NCI-H2107 (cell line): ENCODE measurements around the gene ARHGAP26.
"Not testable (repeated sequence)": the region's sequence is repeated elsewhere in the genome, so short reads cannot be mapped to it uniquely, and the experiment has no call there.

Experiments
- DNase-seq: peaks from one replicate; lab custom pipeline; 2025; lab: John Stamatoyannopoulos, UW

Gene ARHGAP26

DNA sequence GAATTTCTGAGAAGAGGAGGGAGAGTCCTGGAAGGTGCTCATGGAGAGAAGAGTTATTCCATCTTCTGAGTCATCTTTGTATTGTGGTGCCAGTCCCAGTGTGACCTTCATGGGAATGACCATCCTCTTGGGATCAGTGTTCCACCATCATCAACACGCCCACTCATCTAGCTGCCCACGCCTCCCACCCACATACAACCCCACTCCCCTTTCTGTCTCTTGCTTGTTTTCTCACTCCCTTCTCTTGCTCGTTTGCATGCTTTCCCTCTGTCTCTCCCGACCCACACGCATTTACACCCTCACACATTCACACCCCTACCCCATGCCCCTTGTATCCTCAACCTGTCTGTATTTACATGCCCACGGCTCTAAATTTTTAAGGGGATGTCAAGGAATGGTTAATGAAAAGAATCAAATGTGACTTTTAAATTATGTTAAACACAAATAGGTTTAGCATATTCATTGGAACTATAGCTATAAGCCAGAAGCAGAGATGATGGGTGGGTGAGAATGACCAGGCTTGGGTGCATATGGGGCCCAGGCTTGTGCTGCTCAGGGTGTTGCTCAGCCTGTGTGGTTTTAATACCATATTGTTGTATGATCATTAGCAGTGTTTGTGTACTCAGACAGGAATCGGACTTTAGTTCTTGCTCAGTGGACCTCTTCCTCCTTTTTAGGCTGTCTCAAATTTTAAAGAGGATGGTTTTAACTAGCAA lies 160.4 kb downstream of the ARHGAP26 start:
- no peak for DNase-seq

DNA sequence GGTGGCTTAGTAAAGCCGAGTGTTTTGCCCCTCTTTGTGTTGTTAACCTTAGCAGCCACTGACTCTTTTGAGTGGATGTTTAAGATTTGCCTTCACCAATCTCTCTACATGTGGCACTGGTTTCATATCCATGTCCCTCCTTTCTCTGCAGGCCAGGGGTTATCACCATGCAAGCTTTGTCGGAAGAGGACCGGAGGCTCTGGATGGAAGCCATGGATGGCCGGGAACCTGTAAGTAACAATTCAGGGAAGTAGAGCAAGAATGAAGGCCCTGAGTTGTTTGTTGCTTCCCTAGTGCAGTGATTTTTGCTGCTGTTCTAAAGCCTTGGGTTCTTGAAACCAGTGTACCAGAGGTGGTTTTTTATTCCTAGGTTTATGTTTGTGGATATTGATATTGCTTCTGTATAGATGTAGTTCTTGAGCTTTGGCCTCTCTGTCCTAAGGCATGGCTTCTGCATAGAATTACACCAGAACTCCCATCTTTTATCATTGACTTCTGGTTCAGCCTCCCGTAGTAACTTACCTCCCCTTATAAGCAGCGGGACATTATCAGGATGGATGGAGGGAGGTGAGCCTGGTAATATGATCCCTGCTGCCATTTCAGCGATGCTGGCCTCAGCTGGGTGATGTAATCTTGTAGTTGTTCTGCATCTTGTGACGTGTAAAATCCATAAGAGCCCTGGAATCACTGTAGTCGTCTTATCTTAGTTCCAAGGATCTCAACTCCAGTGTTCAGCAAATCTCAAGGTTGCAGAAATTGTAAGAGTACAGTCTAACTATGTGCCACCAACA lies 161.9 kb downstream of the ARHGAP26 start:
- no peak for DNase-seq

DNA sequence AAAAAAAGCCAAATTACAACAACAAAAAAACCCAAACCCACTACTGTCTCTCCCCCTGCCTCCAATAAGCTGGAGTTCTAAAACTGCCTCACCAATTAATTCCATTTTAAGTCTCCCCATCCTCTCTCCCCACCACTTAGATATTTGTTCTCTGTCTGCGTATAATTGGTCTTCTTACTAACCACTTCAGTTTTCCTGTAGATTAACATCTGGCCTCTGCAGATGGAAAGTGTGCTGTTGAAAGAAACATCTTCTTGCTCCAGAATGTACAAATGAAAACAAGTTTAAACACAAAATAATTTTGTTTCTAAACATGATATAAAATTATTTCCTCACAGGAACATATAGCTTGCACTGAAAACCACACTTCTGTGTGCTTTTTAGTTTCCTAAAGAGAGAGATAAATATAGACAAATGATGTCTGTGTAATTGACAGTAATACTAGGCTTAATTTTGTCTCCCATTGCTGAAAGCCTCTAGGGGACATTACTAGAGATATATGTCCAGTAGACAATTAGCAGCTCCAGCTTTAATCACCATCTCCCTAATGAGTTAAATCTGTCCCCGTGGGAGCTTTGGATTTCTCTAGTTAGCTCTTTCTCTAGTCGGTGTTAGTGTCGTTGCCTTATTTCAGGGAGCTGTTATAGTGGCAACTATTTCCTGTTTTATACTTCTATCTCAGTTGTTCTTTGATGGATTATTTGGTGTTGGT lies 164.0 kb downstream of the ARHGAP26 start:
- no peak for DNase-seq

DNA sequence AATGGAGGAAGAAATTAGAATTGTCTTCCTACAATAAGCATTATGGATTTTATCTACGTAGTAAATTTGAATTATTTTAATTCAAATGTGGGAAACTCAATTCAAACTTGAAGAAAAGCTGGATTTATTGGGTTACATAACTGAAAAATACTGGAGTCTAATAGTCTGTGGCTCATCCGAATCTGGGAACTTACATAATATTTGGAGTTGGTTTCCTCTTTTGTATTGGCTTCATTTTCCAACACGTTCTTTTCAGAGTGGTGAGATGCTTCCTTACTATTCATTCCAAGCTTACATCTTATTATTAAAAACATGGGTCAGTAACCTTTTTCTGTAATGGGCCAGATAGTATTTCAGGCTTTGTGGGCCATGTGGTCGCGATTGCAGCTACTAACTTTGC lies 164.8 kb downstream of the ARHGAP26 start:
- DNase-seq, result no peak

DNA sequence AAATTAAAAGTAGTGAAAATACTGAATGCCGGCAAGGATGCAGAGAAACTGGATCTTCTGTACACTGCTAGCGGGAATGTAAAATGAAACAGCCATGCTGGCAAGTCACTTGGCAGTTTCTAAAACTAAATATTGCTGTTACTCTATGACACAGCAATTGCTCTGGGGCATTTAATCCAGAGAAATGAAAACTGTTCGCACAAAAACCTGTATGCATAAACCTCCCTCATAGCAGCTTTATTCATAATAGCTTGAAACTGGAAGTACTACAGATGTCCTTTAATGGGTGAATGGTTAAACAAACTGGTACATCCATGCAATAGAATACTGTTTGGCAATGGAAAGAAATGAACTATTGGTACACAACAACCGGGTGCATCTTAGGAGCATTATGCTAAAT lies 167.2 kb downstream of the ARHGAP26 start:
- no peak for DNase-seq

DNA sequence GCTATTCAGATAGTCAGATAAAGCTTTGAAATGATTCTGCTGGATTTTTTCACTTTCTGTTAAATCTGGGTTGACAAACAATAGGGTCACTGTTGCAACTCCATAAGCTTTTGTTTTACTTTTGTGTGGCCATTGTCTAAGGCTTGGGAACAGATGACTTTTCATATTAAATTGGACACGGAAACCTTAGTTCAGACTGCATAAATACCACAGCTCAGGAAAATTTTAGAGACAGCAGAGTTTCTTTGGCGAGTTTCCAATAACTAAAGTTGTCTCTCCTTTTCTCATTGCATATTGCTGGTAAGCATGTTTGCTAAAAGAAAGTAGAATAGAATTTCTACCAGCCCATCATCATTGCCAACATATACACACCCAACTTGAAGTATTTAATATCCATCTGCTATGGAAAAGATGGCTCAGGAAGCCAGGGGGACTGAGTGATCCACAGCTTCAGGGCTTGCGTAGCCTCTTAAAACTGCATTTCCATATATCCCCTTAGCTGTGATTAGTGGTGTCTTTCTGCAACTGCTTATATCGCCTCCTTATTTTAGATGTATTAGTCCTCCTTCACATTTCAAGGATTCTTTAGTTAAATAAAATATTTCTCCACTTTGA lies 168.2 kb downstream of the ARHGAP26 start:
- DNase-seq, result no peak

DNA sequence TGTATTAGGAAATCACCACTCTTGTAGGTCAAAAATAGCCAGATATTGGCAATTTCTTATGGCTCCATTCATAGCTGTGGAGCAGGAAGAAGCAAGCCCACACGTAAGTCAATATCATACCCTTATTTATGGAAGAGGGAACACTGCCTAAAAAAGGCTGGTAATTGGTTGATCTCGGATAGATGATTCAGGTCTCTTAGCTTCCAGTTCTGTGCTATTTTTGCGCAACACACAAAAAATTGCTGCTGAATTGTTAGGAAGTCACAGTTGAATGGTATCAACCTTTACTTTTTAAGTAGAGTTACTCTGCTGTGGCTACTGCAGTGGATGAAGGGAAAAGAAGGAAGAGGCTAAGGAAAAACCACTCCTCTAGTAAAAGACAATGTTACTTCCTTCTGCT lies 168.8 kb downstream of the ARHGAP26 start:
- DNase-seq, result no peak

DNA sequence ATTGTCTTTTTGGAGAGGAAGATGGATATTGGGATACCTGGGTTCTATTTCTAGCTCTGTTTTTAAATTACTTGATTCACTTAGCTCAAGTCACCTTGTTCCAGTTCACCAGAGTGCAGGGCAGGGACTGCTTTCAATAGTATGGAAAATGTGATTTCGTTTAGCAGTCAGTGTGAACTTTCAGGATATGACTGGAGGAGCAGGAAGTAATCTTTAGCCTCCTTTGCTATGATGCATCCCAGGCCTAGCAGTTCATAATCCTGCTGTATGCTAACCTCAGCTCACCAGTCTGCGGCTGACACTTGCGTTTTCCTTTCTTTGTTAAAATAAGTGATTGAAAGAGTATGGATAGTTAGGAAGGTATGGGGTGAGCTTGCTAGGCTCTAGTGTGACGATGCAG lies 169.7 kb downstream of the ARHGAP26 start:
- DNase-seq, result no peak

DNA sequence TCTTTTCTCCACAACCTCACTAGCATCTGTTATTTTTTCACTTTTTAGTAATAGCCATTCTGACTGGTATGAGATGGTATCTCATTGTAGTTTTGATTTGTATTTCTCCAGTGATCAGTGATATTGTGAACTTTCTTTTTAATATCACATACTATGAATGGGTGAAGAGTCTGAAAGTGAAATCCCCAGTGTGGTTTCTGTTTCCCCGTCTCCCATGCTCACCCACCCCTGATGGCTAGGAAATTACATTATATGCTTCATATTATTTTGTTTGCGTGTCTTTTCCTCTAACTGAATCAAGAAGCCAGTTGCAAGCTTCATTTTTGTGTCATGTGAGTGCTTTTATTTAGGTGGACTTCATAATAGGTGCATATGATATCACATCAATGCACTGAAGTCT lies 171.1 kb downstream of the ARHGAP26 start:
- no peak for DNase-seq

DNA sequence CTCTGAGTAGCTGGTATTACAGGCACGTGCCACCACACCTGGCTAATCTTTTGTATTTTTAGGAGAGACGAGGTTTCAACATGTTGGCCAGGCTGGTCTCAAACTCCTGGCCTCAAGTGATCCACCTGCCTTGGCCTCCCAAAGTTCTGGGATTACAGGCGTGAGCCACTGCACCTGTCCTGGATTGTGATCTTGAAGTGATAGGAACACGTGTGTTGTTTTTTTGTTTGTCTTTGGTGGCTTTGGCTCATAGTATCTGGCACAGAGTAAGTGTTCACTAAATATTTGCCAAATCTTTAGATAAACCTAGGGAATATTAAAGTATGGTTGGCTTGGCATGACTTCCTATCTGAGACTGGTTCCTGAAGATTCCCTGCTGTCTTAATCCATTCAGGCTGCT lies 172.7 kb downstream of the ARHGAP26 start:
- no peak for DNase-seq

DNA sequence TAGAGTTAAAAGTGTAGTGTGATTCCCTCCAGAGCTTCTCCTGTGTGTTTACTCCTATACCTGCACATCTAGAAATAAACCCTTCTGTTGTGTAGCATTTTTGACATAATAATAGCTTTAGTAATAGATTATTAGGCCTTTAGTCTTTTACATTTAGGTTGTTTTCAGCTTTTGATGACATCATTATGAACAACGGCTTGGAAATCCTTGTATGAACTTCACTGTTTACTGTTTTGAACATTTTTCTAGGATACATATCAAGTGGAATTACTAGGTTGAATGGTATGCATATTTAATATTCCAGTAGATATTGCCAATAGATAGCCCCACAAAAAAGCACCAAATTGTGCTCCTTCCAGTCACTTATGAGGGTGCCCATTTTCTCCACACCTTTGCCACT lies 174.0 kb downstream of the ARHGAP26 start:
- no peak for DNase-seq

DNA sequence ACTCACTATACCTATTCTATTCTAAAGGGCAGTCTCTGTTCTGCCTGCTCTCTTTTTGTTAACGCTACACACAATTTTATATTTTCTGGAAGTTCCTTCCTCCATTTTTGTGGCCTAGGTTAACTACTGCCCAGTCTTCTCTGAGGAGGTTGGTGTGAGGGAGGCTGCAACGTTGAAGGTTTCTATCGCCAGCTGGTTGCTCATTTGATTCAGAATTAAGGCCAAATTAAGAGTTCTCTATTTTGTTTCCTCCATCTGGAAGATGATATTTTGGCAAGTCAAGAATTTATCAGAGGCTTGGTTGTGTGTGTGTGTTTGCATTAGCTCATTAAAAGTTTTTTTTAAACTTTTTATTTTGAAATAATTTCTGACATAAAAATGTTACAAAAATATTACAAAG lies 175.1 kb downstream of the ARHGAP26 start:
- DNase-seq, result no peak

DNA sequence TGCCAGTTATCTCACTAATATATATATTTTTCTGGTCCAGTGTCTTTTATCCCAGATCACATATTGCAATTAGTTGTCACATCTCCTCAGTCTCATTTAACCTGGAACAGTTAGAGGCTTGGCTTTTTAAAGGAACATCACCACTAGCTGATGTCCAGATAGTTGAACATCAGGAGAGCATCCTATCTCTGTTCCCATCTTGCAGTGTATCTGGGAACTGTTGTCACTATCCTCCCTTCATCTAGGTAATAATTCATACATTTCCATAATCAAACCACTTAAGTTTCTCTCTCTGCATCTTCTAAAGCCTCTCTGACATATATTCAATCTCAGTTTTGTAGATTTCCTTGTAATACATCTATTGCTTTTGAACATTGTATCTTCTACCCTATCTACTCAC lies 175.7 kb downstream of the ARHGAP26 start:
- no peak for DNase-seq

DNA sequence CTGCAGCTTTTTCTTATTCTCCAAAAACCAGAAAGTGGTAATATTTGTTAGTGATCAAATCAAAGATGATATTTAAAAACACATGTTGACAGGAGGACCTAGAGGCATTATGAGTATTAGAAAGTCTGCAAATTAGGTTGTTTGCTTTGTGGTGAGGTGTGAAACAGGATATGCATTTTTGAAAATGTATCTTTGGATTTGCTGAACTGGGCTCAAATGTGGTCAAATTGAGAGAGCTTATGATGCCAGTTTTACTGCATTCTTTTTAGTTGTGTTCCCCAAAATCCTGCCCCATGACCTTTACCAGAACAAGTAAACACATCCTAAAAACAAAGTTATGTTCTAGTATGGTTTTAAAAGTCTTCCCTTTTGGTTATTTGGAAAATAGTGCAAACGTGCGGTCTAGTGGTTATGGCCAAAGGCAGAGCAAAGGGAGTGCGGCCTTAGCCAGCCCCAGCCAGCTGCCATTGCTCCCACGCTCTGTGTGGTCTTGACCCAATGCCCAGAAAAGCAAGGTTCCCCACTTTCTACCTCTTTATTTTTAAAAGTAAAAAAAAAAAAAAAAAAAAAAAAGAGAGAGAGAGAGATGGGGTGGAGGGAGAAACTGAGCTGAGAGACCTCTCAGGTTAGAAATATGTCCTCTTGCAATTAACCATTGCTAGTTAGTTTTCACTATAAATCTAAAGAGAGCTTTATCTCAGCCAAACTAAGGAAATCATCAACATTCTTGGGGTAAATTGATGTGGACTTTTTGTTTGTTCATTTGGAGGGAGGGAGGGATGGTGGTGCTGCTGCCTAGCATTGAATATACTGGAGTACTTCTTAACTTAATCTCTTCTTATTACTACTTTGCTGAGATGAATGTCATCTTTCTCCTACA lies 176.6 kb downstream of the ARHGAP26 start:
- DNase-seq, result no peak

DNA sequence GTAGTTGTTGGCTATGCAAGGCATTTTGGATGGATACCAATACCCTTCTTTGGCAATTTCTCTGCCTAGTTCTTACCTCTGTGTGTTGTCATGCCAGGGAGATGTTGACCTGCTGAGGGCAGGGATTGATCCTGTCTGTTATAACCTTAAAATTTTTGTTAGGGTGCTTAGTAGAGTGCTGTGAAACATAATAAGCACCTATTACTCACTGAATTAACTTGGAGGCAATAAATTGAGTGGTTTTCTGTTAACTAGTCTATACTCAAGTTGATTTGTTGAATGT lies 177.2 kb downstream of the ARHGAP26 start:
- DNase-seq, result no peak

DNA sequence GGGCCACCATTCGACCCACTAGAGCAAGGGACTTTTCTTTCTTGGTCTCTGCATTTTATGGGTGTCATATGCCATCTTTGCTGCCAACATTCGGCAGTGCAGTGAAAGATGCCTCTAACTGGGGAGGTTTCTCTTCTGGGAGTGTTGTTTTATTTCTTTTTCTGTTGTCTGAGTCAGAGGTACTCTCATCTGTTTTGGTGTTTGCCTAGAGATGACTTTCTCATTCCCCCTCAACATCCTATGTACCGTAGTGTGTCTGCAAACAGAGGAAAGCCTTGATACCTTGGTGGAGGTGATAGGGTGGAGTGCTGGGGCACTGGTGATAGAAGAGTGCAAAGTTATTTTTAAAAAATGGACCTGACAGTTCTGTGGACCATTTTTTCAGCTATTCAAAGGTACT lies 182.1 kb downstream of the ARHGAP26 start:
- DNase-seq, result no peak

DNA sequence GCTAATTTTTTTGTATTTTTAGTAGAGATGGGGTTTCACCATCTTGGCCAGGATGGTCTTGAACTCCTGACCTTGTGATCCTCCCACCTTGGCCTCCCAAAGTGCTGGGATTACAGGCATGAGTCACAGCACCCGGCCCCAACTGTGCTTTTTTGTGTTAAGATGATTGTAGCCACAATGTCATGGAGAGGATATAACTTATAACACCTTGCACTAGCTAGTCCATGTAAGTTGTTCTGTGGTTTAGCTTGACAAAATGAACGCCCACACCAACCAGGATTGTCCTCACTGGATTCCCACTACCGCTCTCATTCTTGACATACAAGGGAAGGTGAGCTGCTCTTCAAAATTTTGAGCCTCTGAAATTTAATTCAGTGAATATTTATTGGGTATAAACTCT lies 182.7 kb downstream of the ARHGAP26 start:
- DNase-seq, result not testable (repeated sequence)

DNA sequence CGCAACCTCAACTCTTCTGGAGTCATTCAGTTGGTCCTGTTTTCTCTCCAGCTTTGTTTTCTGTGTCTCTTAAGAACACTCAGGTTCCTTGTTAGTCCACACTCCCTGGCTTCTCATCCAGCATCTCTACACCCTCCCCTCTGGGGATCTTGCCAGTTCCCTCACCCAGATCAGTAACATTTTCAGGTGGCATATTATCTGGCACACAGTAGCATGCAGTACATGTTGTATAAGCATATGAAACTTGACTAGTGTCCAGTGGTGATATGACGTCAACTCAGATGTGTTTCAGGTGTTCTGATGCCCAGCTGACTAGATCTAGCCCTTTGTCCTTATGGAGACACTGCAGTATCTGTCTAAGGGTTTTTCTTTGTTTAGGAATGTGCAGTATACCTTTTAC lies 184.3 kb downstream of the ARHGAP26 start:
- no peak for DNase-seq

DNA sequence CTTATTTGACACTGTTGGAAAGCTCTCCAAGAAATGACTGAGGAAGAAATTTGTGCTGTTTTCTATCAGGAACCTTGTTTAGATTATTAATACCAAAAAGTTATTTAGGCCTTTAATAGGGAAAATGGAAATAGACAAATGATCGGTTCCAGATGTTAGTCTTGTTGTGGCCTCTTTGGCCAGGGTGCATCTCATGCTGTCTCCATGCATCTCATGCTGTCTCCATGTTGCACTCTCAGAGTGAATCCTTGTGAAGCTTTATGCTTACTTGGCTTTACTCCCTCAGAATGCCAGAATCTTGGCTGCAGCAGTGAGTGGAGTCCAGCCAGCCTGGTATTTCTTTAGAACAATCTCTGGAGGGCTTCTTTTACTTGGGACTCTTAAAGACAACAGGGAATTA lies 185.5 kb downstream of the ARHGAP26 start:
- DNase-seq, result no peak

DNA sequence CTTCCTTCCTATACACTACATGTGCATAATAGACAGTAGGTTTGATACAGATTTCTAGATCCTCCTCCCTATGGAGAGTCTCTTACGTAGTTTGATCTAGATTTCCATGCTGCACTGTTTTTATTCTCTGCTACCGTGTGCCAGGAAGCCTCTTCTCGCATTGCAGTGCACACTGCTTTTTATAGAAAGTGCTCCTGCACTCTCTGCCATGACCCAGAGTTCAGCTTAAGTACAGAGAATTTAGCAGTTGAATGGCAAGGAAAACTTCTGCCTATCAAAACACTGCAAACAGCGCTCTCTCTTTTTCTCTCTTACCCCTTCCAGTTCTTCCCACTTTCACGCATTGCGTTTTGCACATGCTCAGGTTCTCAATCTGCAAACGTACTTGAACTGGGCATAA lies 187.4 kb downstream of the ARHGAP26 start:
- DNase-seq, result no peak

DNA sequence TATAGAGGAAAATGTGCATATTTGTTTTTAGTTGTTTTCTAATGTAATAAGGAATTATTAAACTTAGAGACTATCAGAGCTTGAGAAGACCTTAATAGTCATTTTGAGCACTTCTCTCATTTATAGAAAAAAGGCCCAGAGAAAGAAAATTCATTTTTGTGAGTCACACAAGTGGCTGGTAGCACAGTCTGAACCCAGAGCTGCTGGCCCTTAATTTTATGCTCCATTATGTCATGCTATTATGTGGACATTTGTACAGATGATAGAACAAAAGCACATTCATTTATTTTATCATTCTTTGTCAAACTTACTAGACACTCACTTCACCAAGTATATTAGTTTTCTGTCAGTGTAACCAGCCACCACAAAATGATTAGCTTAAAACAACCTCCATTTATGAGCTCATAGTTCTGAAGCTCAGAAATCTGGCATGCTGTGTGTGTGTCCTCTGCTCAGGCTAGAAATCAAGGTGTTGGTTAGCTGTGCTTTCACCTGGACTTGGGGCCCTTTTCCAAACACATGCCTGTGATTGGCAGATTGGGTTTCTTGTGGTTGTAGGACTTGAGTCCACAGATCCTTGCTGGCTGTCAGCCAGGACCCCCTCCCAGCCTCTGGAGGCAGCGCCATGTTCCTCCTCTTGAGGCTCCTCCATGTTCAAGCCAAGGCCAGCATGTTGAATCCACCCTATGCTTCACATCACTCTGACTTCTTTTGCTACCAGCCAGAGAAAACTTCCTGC lies 188.9 kb downstream of the ARHGAP26 start:
- DNase-seq, result no peak
